Keratinocyte (primary cell): Measurements from ENCODE around the gene MERTK.

Experiments used
- EZH2 ChIP-seq: IDR thresholded peaks from one replicate; pipeline ENCODE4 v1.6.1; 2012; ENCODE audit warnings: inconsistent platforms, mild to moderate bottlenecking, low read length, moderate library complexity
- TF ChIP-seq, protein P1 (sequence below), 3 experiments: IDR thresholded peaks in 1 of 3; conservative IDR thresholded peaks in 1 of 3; optimal IDR thresholded peaks in 1 of 3; 2 replicates in 2 of 3; 3 replicates in 1 of 3; pipeline versions ENCODE3 to v1.5.1; 2011; ENCODE audit warnings: low read length in 3 of 3, mild to moderate bottlenecking in 3 of 3, moderate library complexity in 2 of 3, control low read depth in 1 of 3, inconsistent platforms in 1 of 3; ENCODE audit not compliant: insufficient read depth in 2 of 3; ENCODE audit errors: extremely low read depth in 1 of 3

DNA sequence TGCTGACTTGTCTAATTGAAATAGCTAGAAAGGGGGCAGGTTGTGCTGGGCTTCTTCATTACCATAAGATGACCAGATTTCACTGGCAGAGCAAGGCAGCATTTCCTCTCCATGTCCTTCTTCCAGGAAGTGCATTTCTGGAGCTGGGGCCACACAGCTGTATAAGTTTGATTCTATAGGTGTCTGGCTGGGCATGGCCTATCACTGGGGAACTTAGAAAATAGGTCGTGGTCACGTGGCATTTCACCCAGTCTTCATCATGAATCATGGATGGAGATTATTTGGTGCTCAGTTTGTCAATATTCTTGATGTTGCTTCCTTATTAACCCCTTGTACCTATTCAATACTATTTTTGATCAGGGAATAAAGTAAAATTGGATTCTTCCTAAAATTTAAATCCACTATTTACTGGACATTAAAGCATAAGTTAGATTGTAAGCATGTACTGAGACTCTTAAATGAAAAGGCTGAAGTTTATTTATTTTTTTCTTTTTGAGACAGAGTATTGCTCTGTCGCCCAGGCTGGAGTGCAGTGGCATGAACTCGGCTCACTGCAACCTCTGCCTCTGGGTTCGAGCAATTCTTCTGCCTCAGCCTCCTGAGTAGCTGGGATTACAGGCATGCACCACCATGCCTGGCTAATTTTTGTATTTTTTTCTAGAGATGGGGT, 107.1 kb downstream of the MERTK start:
- TF ChIP-seq, protein P1, sequence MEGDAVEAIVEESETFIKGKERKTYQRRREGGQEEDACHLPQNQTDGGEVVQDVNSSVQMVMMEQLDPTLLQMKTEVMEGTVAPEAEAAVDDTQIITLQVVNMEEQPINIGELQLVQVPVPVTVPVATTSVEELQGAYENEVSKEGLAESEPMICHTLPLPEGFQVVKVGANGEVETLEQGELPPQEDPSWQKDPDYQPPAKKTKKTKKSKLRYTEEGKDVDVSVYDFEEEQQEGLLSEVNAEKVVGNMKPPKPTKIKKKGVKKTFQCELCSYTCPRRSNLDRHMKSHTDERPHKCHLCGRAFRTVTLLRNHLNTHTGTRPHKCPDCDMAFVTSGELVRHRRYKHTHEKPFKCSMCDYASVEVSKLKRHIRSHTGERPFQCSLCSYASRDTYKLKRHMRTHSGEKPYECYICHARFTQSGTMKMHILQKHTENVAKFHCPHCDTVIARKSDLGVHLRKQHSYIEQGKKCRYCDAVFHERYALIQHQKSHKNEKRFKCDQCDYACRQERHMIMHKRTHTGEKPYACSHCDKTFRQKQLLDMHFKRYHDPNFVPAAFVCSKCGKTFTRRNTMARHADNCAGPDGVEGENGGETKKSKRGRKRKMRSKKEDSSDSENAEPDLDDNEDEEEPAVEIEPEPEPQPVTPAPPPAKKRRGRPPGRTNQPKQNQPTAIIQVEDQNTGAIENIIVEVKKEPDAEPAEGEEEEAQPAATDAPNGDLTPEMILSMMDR (optimal IDR thresholded peaks at IDR 0.05 in 1 of 3, IDR thresholded peaks at IDR 0.05 in 1 of 3, conservative IDR thresholded peaks at IDR 0.05 in 1 of 3; ENCODE audit: extremely low read depth in 1 of 3, insufficient read depth in 2 of 3, low read length in 3 of 3): no peak
- TF ChIP-seq EZH2: no peak
